K562 (cell line): ENCODE data around the gene CLTC. TPM values are rescaled to one million over a fixed set of nuclear protein-coding genes. Genes with fewer than 3 reads are reported as not detected.

Experiments
- ATAC-seq: fragments of 200-7000 bp; cut with Tn5 transposase; 3 replicates; pipeline ENCODE4 v1.9.1; 2020; ENCODE audit warnings: moderate library complexity
- BruUV-seq: library from RNA; stranded (reverse); fragments of 400-500 nt; replicated peaks from 2 replicates; lab custom pipeline; 2021; lab: Mats Ljungman, UMichigan
- CTCF ChIA-PET: fragments of 300-600 bp; formaldehyde crosslinking; extraction: SDS; loops from one replicate; lab custom pipeline; 2021; ENCODE audit warnings: low intra/inter-chr PET ratio; lab: Yijun Ruan, JAX
- POLR2A ChIA-PET: fragments of 300-600, 350-650 bp; sonication (Branson Sonifier 250); formaldehyde crosslinking; extraction: SDS; loops from one replicate; lab custom pipeline; 2021; ENCODE audit warnings: antibody characterized with exemption, inconsistent platforms; lab: Yijun Ruan, JAX
- DNase-seq, 4 experiments: peaks; one replicate each; pipeline versions ENCODE4 v3.0.0 to v3.0.0-alpha.2; 2011 to 2018; ENCODE audit warnings: low spot score in 3 of 4, mixed read lengths in 3 of 4; ENCODE audit errors: extremely low read depth in 1 of 4
- FAIRE-seq: peaks from 2 replicates; lab custom pipeline; 2011; peaks lifted over from hg19 to GRCh38; lab: Jason Lieb, UNC
- H2AFZ ChIP-seq: 2 replicates; pipeline ENCODE4 v1.6.0; 2011; ENCODE audit warnings: low read depth, low read length, control low read depth, inconsistent platforms
- H3K27ac ChIP-seq: fragments of 200-600 bp; 3 replicates; pipeline ENCODE4 v1.8.0; 2011; ENCODE audit warnings: low read depth, mild to moderate bottlenecking, control low read depth, inconsistent platforms, low read length, moderate library complexity, mixed read lengths; ENCODE audit errors: extremely low read depth
- H3K27me3 ChIP-seq, 2 experiments: fragments of 300-600 bp in 1 of 2; 2 replicates in 1 of 2; 3 replicates in 1 of 2; pipeline versions ENCODE4 v1.6.0 to v1.8.0; 2011; ENCODE audit warnings: inconsistent platforms in 2 of 2, low read length in 2 of 2, mild to moderate bottlenecking in 1 of 2, mixed read lengths in 1 of 2, moderate library complexity in 1 of 2; ENCODE audit not compliant: control insufficient read depth in 2 of 2, insufficient read depth in 2 of 2
- H3K36me3 ChIP-seq: fragments of 300-600 bp; 3 replicates; pipeline ENCODE4 v1.8.0; 2011; ENCODE audit warnings: mild to moderate bottlenecking, low read length, inconsistent platforms; ENCODE audit not compliant: control insufficient read depth, insufficient read depth
- H3K4me1 ChIP-seq, 2 experiments: fragments of 200-600 bp in 1 of 2; replicated peaks in 1 of 2; 2 replicates in 1 of 2; 3 replicates in 1 of 2; pipeline versions ENCODE4 v1.5.1 to v1.8.0; 2011; ENCODE audit warnings: inconsistent platforms in 2 of 2, low read length in 2 of 2, mild to moderate bottlenecking in 1 of 2, mixed read lengths in 1 of 2, moderate library complexity in 1 of 2; ENCODE audit not compliant: control insufficient read depth in 2 of 2, insufficient read depth in 2 of 2
- H3K4me2 ChIP-seq: 2 replicates; pipeline ENCODE4 v1.6.1; 2011; ENCODE audit warnings: low read length, control low read depth, inconsistent platforms, mixed read lengths; ENCODE audit not compliant: insufficient read depth
- H3K4me3 ChIP-seq: fragments of 200-600 bp; sonication (generic), shearing (Covaris generic); 2 replicates; pipeline ENCODE4 v1.5.1; 2016; ENCODE audit warnings: control low read depth, inconsistent platforms
- H3K79me2 ChIP-seq: fragments of 200-600 bp; 3 replicates; pipeline ENCODE4 v1.8.0; 2011; ENCODE audit warnings: low read length, inconsistent platforms; ENCODE audit not compliant: control insufficient read depth, insufficient read depth
- H3K9ac ChIP-seq, 2 experiments: 2 replicates each; pipeline versions ENCODE4 v1.6.0 to v1.6.1; 2011; ENCODE audit warnings: low read depth in 2 of 2, low read length in 2 of 2, control low read depth in 1 of 2, inconsistent platforms in 1 of 2, mild to moderate bottlenecking in 1 of 2, mixed read lengths in 1 of 2; ENCODE audit not compliant: insufficient read depth in 1 of 2
- H3K9me1 ChIP-seq: one replicate; pipeline ENCODE4 v1.6.0; 2011; ENCODE audit warnings: inconsistent platforms, mild to moderate bottlenecking, low read length, moderate library complexity; ENCODE audit not compliant: control insufficient read depth, insufficient read depth
- H3K9me3 ChIP-seq: replicated peaks from 2 replicates; pipeline ENCODE4 v1.5.1; 2011; ENCODE audit warnings: low read depth, low read length, inconsistent platforms; ENCODE audit not compliant: control insufficient read depth, insufficient read depth
- H4K20me1 ChIP-seq: replicated peaks from 2 replicates; pipeline ENCODE4 v1.6.1; 2011; ENCODE audit warnings: low read length, inconsistent platforms, mixed read lengths; ENCODE audit not compliant: control insufficient read depth, insufficient read depth
- ADNP ChIP-seq: fragments of 200-800 bp; sonication (Bioruptor generic); IDR thresholded peaks from 2 replicates; pipeline ENCODE4 v1.6.1; 2016; ENCODE audit warnings: missing genetic modification characterization, missing compliant biosample characterization
- GATAD2A ChIP-seq: fragments of 450-650 bp; IDR thresholded peaks from 2 replicates; pipeline ENCODE4 v1.6.1; 2017
- HCFC1 ChIP-seq: IDR thresholded peaks from 2 replicates; pipeline ENCODE4 v1.6.1; 2012; ENCODE audit warnings: low read depth, low read length, improper control_type of control experiment
- JUNB ChIP-seq: fragments of 450-650 bp; formaldehyde crosslinking; conservative IDR thresholded peaks from 2 replicates; pipeline ENCODE4 v1.4.0; 2020; ENCODE audit warnings: mild to moderate bottlenecking
- L3MBTL2 ChIP-seq: fragments of 450-650 bp; IDR thresholded peaks from 2 replicates; pipeline ENCODE4 v1.6.1; 2016; ENCODE audit warnings: mild to moderate bottlenecking, moderate library complexity
- NFYB ChIP-seq: IDR thresholded peaks from 2 replicates; pipeline ENCODE4 v1.6.1; 2011; ENCODE audit warnings: mild to moderate bottlenecking, moderate library complexity; ENCODE audit not compliant: insufficient read length; ENCODE audit errors: extremely low read depth
- NRF1 ChIP-seq, 2 experiments: fragments of 450-650 bp; IDR thresholded peaks in 1 of 2; conservative IDR thresholded peaks in 1 of 2; 2 replicates each; pipeline ENCODE4 v1.6.1; 2014; ENCODE audit warnings: mild to moderate bottlenecking in 2 of 2
- PHTF2 ChIP-seq: fragments of 250-450 bp; sonication (Bioruptor Pico); IDR thresholded peaks from 2 replicates; pipeline ENCODE4 v1.5.0; 2021; ENCODE audit warnings: mild to moderate bottlenecking
- PTRF ChIP-seq: fragments of 450-650 bp; IDR thresholded peaks from 2 replicates; pipeline ENCODE4 v1.6.1; 2016; ENCODE audit warnings: mild to moderate bottlenecking, missing genetic modification characterization, missing compliant biosample characterization
- RB1 ChIP-seq: fragments of 450-650 bp; IDR thresholded peaks from 2 replicates; pipeline ENCODE4 v1.6.1; 2017; ENCODE audit warnings: low read depth, mild to moderate bottlenecking
- SMARCB1 ChIP-seq: IDR thresholded peaks from 2 replicates; pipeline ENCODE4 v1.6.1; 2011; ENCODE audit warnings: improper control_type of control experiment, low read depth; ENCODE audit not compliant: insufficient read length
- TRIM25 ChIP-seq: fragments of 450-650 bp; IDR thresholded peaks from 2 replicates; pipeline ENCODE4 v1.7.0; 2016; ENCODE audit warnings: borderline replicate concordance
- ZBTB5 ChIP-seq: fragments of 450-650 bp; IDR thresholded peaks from 2 replicates; pipeline ENCODE4 v1.6.1; 2017; ENCODE audit warnings: antibody characterized with exemption
- ZNF384 ChIP-seq: IDR thresholded peaks from 2 replicates; pipeline ENCODE4 v1.6.1; 2012; ENCODE audit warnings: low read depth, low read length, improper control_type of control experiment
- WGBS: fragments of 100-300 bp; shearing (Covaris generic); methylation state at CpG from one replicate; pipeline ENCODE4 v1.1.6; 2016; ENCODE audit warnings: low coverage, mixed read lengths; ENCODE audit not compliant: insufficient coverage; ENCODE audit errors: missing lambda C conversion rate; 5-methylcytosine and 5-hydroxymethylcytosine counted together
- in situ Hi-C: fragments of 300-500 bp; cut with MboI; formaldehyde crosslinking; loops from 4 replicates; pipeline ENCODE4 v1.15.0; 2018; ENCODE audit warnings: inconsistent platforms, mixed read lengths
- intact Hi-C: fragments of 100-400 bp; cut with micrococcal nuclease; formaldehyde crosslinking; loops from 2 replicates; pipeline ENCODE4 v1.14.2; 2022
- polyA plus RNA-seq, 8 experiments: library from polyadenylated mRNA; depleted of rRNA in 4 of 8; stranded (reverse) in 5 of 8; unstranded in 3 of 8; fragments of >200 nt; fragmentation: Nextera tagmentation in 2 of 8; fragmentation: Illumina TruSeq in 1 of 8; extraction: Ambion mirVana in 2 of 8; extraction: Trizol in 1 of 8; gene quantifications; 2 replicates each; pipeline versions ENCODE4 v1.2.1 to v1.2.3, GENCODE V29; 2011 to 2014; ENCODE audit warnings: inconsistent platforms in 1 of 8, missing spikeins in 1 of 8
- total RNA-seq, 7 experiments: library from RNA; depleted of rRNA in 6 of 7; stranded (reverse); fragments of >200 nt in 6 of 7; fragmentation: Illumina TruSeq in 2 of 7; extraction: Trizol in 2 of 7; gene quantifications; 2 replicates each; pipeline versions ENCODE4 v1.2.1 to v1.2.3, GENCODE V29; 2011 to 2021; ENCODE audit warnings: low replicate concordance in 1 of 7

CLTC gene
- total and polyA plus RNA-seq, 9 of the 15 experiments (the other 6 are each of a cell fraction or from before 2014, with no cell fraction given) = 115 to 267 (median 174) TPM

GRCh38 chr17:59669411-59669810, 49.7 kb downstream of the CLTC start:
- no peak overlapping the region for H2AFZ ChIP-seq
- CTCF ChIA-PET = no interaction called here
- H3K27me3 ChIP-seq = no peaks in the 10 kb centered on the region
- H3K9me3 ChIP-seq = no peaks in the 10 kb centered on the region
- no peak for DNase-seq
- no peak overlapping the region for H3K9ac ChIP-seq
- no peak for ATAC-seq
- no peak overlapping the region for H3K4me3 ChIP-seq
- no peak for FAIRE-seq
- POLR2A ChIA-PET = interaction anchor here (0.6 to 4.2 kb wide), 4 partner anchors 9 to 38 kb away, joined by 4 to 19 read pairs (median 11); partner anchors contain the start of genes PTRH2 and VMP1
- H4K20me1 ChIP-seq = no peaks in the 10 kb centered on the region
- H3K4me1 ChIP-seq = no peaks in the 10 kb centered on the region
- H3K27ac ChIP-seq = no peak overlapping the region
- BruUV-seq = no TSS peak
- no peak overlapping the region for H3K4me2 ChIP-seq
- 85% methylated on average over 1 of the region's 1 CpG for WGBS
- intact Hi-C loops = no loop called here
- no peaks in the 10 kb centered on the region for H3K9me1 ChIP-seq
- peaks cover 12% of the 10 kb centered on the region; the same call in 2 of the 3 replicates for H3K79me2 ChIP-seq
- in situ Hi-C loops = no loop called here
- H3K36me3 ChIP-seq = peaks cover 96% of the 10 kb centered on the region
- no peak for TF ChIP-seq PHTF2 (CRISPR knock-in tag)
- TF ChIP-seq GATAD2A = no peak
- TF ChIP-seq ADNP (tag) = no peak
- TF ChIP-seq NRF1 (conservative IDR thresholded peaks at IDR 0.05 in 1 of 2, IDR thresholded peaks at IDR 0.05 in 1 of 2) = no peak
- no peak for TF ChIP-seq HCFC1
- TF ChIP-seq JUNB (CRISPR knock-in tag) = no peak
- no peak for TF ChIP-seq ZBTB5
- no peak for TF ChIP-seq RB1
- TF ChIP-seq SMARCB1 = no peak
- no peak for TF ChIP-seq PTRF (tag)
- no peak for TF ChIP-seq NFYB
- TF ChIP-seq TRIM25 = no peak
- no peak for TF ChIP-seq L3MBTL2
- TF ChIP-seq ZNF384 = no peak
